GM20000 (cell line): ENCODE data around the gene TESK1.
A peak's percentile ranks its signal among the peaks of the same experiment; 100 is the strongest.

Experiments
- DNase-seq: peaks from one replicate; pipeline ENCODE4 v3.0.0; 2012; ENCODE audit warnings: low spot score
- TF ChIP-seq, protein P1 (sequence below): IDR thresholded peaks from 2 replicates; pipeline ENCODE4 v1.5.1; 2012; ENCODE audit warnings: mild to moderate bottlenecking, control low read depth; ENCODE audit errors: extremely low read depth, missing control alignments

TESK1 gene, protein sequence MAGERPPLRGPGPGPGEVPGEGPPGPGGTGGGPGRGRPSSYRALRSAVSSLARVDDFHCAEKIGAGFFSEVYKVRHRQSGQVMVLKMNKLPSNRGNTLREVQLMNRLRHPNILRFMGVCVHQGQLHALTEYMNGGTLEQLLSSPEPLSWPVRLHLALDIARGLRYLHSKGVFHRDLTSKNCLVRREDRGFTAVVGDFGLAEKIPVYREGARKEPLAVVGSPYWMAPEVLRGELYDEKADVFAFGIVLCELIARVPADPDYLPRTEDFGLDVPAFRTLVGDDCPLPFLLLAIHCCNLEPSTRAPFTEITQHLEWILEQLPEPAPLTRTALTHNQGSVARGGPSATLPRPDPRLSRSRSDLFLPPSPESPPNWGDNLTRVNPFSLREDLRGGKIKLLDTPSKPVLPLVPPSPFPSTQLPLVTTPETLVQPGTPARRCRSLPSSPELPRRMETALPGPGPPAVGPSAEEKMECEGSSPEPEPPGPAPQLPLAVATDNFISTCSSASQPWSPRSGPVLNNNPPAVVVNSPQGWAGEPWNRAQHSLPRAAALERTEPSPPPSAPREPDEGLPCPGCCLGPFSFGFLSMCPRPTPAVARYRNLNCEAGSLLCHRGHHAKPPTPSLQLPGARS

DNA sequence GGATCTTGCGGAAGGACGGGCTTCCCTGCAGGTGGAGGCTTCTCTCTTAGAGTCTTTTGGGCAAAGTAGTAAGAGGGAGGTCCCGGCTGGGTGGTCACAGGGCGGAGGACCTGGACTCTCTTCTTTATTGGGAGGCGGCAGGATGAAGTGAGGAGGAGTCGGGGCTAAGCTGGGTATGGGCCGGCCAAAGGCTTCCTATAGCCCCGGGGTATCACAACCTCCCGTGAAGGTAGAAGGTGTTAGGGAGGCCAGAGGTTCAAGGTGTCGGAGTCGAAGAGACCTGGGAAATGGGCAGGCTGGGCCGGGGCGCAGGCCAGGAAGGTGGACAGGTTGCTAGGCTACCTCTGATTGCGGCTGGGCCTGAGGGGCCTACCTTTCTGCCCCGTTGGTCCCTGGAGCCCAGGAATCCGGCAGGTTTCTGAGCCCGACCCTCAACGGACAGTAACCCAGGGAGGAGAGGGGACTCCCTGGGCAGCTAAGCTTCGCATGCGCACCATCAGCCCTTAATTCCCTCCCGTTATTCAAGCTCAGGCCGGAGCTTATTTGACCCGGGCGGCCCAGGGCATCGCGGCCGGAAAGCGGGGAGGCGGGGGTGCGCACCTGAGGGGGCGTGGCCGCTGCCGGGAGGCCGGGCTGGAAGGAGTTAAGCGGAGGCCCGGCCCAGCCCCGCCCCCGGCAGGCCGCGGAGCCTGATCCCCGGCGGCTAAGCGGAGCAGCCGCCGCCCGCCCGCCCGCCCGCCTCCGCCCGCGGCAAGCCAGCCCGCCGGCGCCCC, at the start of gene TESK1:
TSS of gene TESK1 (plus strand) at position 685 of the 773 bp plus-strand sequence. CDS start 358 bp downstream, outside the sequence.
- DNase-seq = peak; percentile 97
- TF ChIP-seq, protein P1, sequence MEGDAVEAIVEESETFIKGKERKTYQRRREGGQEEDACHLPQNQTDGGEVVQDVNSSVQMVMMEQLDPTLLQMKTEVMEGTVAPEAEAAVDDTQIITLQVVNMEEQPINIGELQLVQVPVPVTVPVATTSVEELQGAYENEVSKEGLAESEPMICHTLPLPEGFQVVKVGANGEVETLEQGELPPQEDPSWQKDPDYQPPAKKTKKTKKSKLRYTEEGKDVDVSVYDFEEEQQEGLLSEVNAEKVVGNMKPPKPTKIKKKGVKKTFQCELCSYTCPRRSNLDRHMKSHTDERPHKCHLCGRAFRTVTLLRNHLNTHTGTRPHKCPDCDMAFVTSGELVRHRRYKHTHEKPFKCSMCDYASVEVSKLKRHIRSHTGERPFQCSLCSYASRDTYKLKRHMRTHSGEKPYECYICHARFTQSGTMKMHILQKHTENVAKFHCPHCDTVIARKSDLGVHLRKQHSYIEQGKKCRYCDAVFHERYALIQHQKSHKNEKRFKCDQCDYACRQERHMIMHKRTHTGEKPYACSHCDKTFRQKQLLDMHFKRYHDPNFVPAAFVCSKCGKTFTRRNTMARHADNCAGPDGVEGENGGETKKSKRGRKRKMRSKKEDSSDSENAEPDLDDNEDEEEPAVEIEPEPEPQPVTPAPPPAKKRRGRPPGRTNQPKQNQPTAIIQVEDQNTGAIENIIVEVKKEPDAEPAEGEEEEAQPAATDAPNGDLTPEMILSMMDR = no peak

DNA sequence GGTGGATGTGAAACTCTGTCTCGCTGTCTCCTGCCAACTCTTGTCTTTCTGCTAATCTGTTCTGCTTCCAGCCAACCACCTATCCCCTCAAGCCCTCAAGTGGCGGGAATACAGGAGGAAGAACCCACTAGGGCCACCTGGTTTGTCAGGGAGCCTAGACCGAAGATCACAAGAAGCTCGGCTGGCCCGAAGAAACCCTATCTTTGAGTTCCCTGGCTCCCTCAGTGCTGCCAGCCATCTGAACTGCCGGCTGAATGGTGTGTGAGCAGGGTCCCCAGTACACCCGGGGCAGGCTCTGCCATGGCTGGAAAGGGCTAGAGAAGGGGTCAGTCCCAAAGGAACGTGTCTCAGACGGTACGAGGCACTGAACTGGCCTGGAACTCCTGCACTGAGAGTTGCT, 49.2 kb upstream of the TESK1 start:
- TF ChIP-seq, protein P1 = no peak
- no peak for DNase-seq

DNA sequence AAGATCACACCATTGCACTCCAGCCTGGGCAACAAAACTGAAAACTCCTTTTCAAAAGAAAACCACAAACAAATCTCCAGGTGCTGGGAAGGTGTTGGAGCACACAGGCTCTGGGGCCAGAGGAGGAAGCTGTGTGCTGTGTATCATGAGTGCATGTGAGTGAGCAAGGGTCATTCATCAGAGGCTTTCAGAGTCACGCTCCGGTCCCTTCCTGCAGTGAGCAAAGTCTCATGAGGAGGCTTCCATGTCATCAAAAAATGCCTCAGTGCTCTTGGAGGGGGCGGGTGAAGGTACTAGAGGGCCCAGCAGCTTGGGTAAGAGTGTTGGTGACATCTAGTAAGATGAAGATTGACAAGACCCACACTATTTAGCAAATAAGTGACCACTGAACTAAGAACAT, 48.3 kb upstream of the TESK1 start:
- TF ChIP-seq, protein P1 = no peak
- DNase-seq = no peak

DNA sequence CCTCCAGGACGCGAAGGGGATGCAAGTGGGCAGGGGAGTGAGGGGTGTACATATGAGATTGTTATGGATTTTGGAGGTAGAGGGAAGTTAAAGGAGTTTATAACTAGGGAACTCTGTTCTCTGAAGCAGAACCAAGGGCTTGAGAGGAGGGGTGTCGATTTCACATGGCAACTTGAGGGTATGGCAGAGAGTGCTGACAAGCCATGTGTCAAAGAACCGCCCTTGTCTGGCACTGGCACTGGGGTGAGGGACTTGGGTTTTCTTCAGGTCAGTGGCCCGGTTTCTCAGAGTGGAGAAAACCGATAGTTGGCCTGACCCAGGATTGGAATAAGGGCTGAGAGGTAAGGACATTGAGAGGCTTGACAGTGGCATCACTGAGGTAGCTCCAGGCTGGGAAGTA, 47.7 kb upstream of the TESK1 start:
- DNase-seq = no peak

DNA sequence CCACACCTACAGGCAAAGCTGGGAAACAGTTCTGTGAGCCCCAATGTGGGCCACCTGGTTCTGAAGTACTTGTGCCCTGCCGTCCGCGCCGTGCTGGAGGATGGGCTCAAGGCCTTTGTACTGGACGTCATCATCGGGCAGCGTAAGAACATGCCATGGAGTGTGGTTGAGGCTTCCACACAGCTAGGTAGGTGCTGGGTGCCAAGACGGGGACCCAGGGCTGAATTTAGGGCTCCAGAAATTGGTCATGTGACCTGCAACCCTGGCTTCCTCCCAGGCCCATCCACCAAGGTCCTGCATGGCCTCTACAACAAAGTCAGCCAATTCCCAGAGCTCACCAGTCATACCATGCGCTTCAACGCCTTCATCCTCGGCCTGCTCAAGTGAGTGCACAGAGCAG, 46.9 kb upstream of the TESK1 start:
- DNase-seq = no peak
- TF ChIP-seq, protein P1 = no peak

More for the DNA sequence above, 47.7 kb upstream of the TESK1 start:
- TF ChIP-seq, protein P1 = no peak

DNA sequence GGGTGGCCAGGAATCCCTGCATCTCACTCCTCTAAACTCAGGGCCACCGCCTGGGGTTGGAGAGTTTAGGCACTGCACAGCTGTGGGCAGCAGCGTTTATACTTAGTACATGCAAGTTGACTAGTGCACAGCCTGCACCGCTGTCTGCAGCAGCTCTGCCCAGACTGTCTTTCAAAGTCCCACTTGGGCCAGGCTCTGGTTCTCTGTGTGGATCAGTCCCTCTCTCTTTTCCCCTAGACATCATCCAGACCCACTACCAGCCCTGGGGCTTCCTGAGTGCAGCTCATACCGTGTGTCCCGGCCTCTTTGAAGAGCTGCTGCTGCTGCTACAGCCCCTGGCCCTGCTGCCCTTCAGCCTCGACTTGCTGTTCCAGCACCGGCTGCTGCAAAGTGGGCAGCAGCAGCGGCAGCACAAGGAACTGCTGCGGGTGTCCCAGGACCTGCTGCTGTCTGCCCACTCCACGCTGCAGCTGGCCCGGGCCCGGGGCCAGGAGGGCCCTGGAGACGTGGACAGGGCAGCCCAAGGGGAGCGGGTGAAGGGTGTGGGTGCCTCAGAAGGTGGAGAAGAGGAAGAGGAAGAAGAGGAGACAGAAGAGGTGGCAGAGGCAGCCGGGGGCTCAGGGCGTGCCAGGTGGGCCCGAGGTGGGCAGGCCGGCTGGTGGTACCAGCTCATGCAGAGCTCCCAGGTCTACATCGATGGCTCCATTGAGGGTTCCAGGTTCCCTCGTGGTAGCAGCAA, 45.1 kb upstream of the TESK1 start:
- no peak for DNase-seq
- TF ChIP-seq, protein P1 = no peak
